Liver (tissue), 9 donors: Measurements from ENCODE around the gene IGF1R. TPM values are rescaled to one million over a fixed set of nuclear protein-coding genes. Genes with fewer than 3 reads are reported as not detected.
A peak's percentile ranks its signal among the peaks of the same experiment; 100 is the strongest.

Experiments used
- DNase-seq: peaks from one replicate; pipeline ENCODE4 v3.0.0-alpha.2; 2017; ENCODE audit warnings: low spot score
- H3K27ac ChIP-seq, 2 donors: one replicate each; pipeline ENCODE4 v1.7.0; 2013; ENCODE audit warnings: inconsistent platforms in 2 of 2, low read length in 2 of 2, control low read depth in 1 of 2, low read depth in 1 of 2, mild to moderate bottlenecking in 1 of 2
- H3K27me3 ChIP-seq, 4 donors: one replicate each; pipeline versions ENCODE4 v1.6.1 to v1.7.0; 2013; ENCODE audit warnings: low read length in 3 of 4, inconsistent platforms in 1 of 4, mild to moderate bottlenecking in 1 of 4, moderate library complexity in 1 of 4; ENCODE audit not compliant: control insufficient read depth in 4 of 4, insufficient read depth in 4 of 4
- H3K36me3 ChIP-seq, 4 donors: one replicate each; pipeline versions ENCODE4 v1.6.1 to v1.7.0; 2013; ENCODE audit warnings: low read length in 3 of 4, mild to moderate bottlenecking in 3 of 4, low read depth in 1 of 4, moderate library complexity in 1 of 4; ENCODE audit not compliant: control insufficient read depth in 4 of 4, insufficient read depth in 3 of 4
- H3K4me1 ChIP-seq, 4 donors: one replicate each; pipeline versions ENCODE4 v1.6.1 to v1.7.0; 2013; ENCODE audit warnings: low read length in 3 of 4, mild to moderate bottlenecking in 3 of 4, moderate library complexity in 1 of 4; ENCODE audit not compliant: control insufficient read depth in 4 of 4, insufficient read depth in 4 of 4
- H3K4me3 ChIP-seq, 3 donors: one replicate each; pipeline versions ENCODE4 v1.6.1 to v1.7.0; 2013; ENCODE audit warnings: low read length in 3 of 3, control low read depth in 1 of 3, low read depth in 1 of 3, mild to moderate bottlenecking in 1 of 3
- H3K9ac ChIP-seq, 2 donors: one replicate each; pipeline ENCODE4 v1.7.0; 2013; ENCODE audit warnings: low read length in 2 of 2, mild to moderate bottlenecking in 2 of 2, moderate library complexity in 2 of 2, control low read depth in 1 of 2, low read depth in 1 of 2
- H3K9me3 ChIP-seq, 4 donors: one replicate each; pipeline versions ENCODE4 v1.6.1 to v1.7.0; 2013; ENCODE audit warnings: low read length in 3 of 4; ENCODE audit not compliant: control insufficient read depth in 4 of 4
- CTCF ChIP-seq: fragments of 150-350 bp; IDR thresholded peaks from 2 replicates; pipeline ENCODE4 v1.5.1; 2017; ENCODE audit warnings: improper control_type of control experiment, low read depth, low read length; ENCODE audit not compliant: missing input control
- EGR1 ChIP-seq, 2 donors: IDR thresholded peaks; 2 replicates each; pipeline ENCODE4 v1.6.1; 2016 to 2018; ENCODE audit warnings: antibody characterized with exemption in 2 of 2, low read depth in 2 of 2
- FOXA1 ChIP-seq: IDR thresholded peaks from 2 replicates; pipeline ENCODE4 v1.6.1; 2016; ENCODE audit warnings: antibody characterized with exemption
- GABPA ChIP-seq, 2 donors: IDR thresholded peaks in 1 of 2; conservative IDR thresholded peaks in 1 of 2; 2 replicates each; pipeline ENCODE4 v1.6.1; 2016; ENCODE audit warnings: antibody characterized with exemption in 2 of 2, mild to moderate bottlenecking in 1 of 2, moderate library complexity in 1 of 2
- HNF4A ChIP-seq, 2 donors: conservative IDR thresholded peaks; 2 replicates each; pipeline ENCODE4 v1.6.1; 2016; ENCODE audit warnings: antibody characterized with exemption in 2 of 2, mild to moderate bottlenecking in 2 of 2
- HNF4G ChIP-seq: IDR thresholded peaks from 2 replicates; pipeline ENCODE4 v1.6.1; 2016; ENCODE audit warnings: antibody characterized with exemption
- JUND ChIP-seq, 2 donors: IDR thresholded peaks; 2 replicates each; pipeline ENCODE4 v1.6.1; 2016; ENCODE audit warnings: antibody characterized with exemption in 2 of 2
- MAX ChIP-seq: IDR thresholded peaks from 2 replicates; pipeline ENCODE4 v1.6.1; 2016; ENCODE audit warnings: antibody characterized with exemption
- NR2F2 ChIP-seq: IDR thresholded peaks from 2 replicates; pipeline ENCODE4 v1.6.1; 2016; ENCODE audit warnings: antibody characterized with exemption
- RAD21 ChIP-seq, 2 donors: IDR thresholded peaks; 2 replicates each; pipeline ENCODE4 v1.6.1; 2016; ENCODE audit warnings: antibody characterized with exemption in 2 of 2, mild to moderate bottlenecking in 2 of 2
- RXRA ChIP-seq, 2 donors: IDR thresholded peaks; 2 replicates each; pipeline ENCODE4 v1.6.1; 2017 to 2018; ENCODE audit warnings: antibody characterized with exemption in 2 of 2, mild to moderate bottlenecking in 1 of 2
- TAF1 ChIP-seq: conservative IDR thresholded peaks from 2 replicates; pipeline ENCODE4 v1.6.1; 2016; ENCODE audit warnings: antibody characterized with exemption, mild to moderate bottlenecking
- ZBTB33 ChIP-seq: IDR thresholded peaks from 2 replicates; pipeline ENCODE4 v1.6.1; 2016; ENCODE audit warnings: antibody characterized with exemption
- WGBS: extraction: QIAGEN DNeasy Blood & Tissue Kit; methylation state at CpG from one replicate; pipeline ENCODE4 v1.1.7; 2013; 5-methylcytosine and 5-hydroxymethylcytosine counted together
- polyA plus RNA-seq, 2 donors: library from polyadenylated mRNA; stranded (reverse) in 1 of 2; unstranded in 1 of 2; fragments of 200-250 nt in 1 of 2; fragments of >200 nt in 1 of 2; fragmentation: Nextera tagmentation in 1 of 2; extraction: Ambion mirVana in 1 of 2; gene quantifications; one replicate each; pipeline versions ENCODE4 v1.2.1 to v1.2.3, GENCODE V29; 2013 to 2015
- total RNA-seq, 2 donors: library from RNA; depleted of rRNA; stranded (reverse); fragments of >200 nt; gene quantifications; one replicate each; pipeline ENCODE4 v1.2.3, GENCODE V29; 2014
- donor health status: healthy.
- donor health status: healthy.
- donor health status: healthy.
- donor health status: healthy.
- donor health status: healthy.

IGF1R gene
- total and polyA plus RNA-seq, 4 donors, result 0.69 to 10.3 (median 3.2) TPM

- Histone ChIP-seq H3K9me3 (no peaks in the 10 kb centered on the region), H3K36me3 (no peaks in the 10 kb centered on the region), H3K4me3 (no peak overlapping the region), H3K4me1 (peaks cover 0 to 2% (median 0%) of the 10 kb centered on the region in 4 donors), H3K9ac (no peak overlapping the region), H3K27ac (no peak overlapping the region), H3K27me3 (no peaks in the 10 kb centered on the region)
- no peak for DNase-seq
- TF ChIP-seq MAX (no peak), RAD21 (IDR thresholded peaks at IDR 0.05) (peak in 1 of 2 donors; percentile 4), NR2F2 (peak; percentile 55)
- WGBS, result 85% methylated on average over 21 of the region's 21 CpGs
These were observed 261.9 kb downstream of the IGF1R start for GRCh38 chr15:98909968-98910885.

- H3K4me3 ChIP-seq, result no peak overlapping the region
- no peaks in the 10 kb centered on the region for H3K9me3 ChIP-seq
- peaks cover 0 to 2% (median 0%) of the 10 kb centered on the region in 4 donors for H3K36me3 ChIP-seq
- no peak overlapping the region for H3K27ac ChIP-seq
- TF ChIP-seq MAX, result no peak
- no peak for TF ChIP-seq EGR1 (IDR thresholded peaks at IDR 0.05; ENCODE audit: low read depth in 2 of 2)
- TF ChIP-seq TAF1, result no peak
- TF ChIP-seq RAD21 (IDR thresholded peaks at IDR 0.05), result no peak
- no peak for TF ChIP-seq FOXA1
- no peak for TF ChIP-seq CTCF
- TF ChIP-seq JUND (IDR thresholded peaks at IDR 0.05), result no peak
- no peak for TF ChIP-seq HNF4G
- TF ChIP-seq RXRA (IDR thresholded peaks at IDR 0.05), result no peak
- no peak for TF ChIP-seq GABPA (IDR thresholded peaks at IDR 0.05 in 1 of 2, conservative IDR thresholded peaks at IDR 0.05 in 1 of 2)
- no peak for TF ChIP-seq HNF4A (conservative IDR thresholded peaks at IDR 0.05)
- TF ChIP-seq ZBTB33, result no peak
- no peak overlapping the region for H3K9ac ChIP-seq
- no peak for DNase-seq
- WGBS, result 79% methylated on average over 7 of the region's 7 CpGs
- H3K4me1 ChIP-seq, result peaks cover 0 to 4% (median 0%) of the 10 kb centered on the region in 4 donors
- no peaks in the 10 kb centered on the region for H3K27me3 ChIP-seq
These were observed 266.3 kb downstream of the IGF1R start for GRCh38 chr15:98914626-98915025.
